ENCODE results near the gene EDEM1. TPM values are rescaled to one million over a fixed set of nuclear protein-coding genes. Genes with fewer than 3 reads are reported as not detected.
"Not testable (repeated sequence)": the region's sequence is repeated elsewhere in the genome, so short reads cannot be mapped to it uniquely, and the experiment has no call there.

EDEM1 gene
- total and polyA plus RNA-seq, 10 of the 15 experiments (the other 5 are each of a cell fraction or from before 2014, with no cell fraction given) = 18.9 to 138 (median 57.5) TPM

DNA sequence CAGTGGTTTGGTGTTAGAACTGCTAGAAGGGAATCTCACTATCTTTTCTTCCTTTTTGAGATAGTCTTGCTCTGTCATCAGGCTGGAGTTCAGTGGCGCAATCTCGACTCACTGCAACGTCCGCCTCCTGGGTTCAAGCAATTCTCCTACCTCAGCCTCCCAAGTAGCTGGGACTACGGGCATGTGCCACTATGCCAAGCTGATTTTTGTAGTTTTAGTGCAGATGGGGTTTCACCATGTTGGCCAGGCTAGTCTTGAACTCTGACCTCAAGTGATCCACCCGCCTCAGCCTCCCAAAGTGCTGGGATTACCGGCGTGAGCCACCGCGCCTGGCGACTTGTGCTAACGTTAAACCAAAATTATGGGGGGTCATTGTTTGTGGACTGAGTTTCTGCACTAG is 3.8 kb upstream of the EDEM1 start:
- H3K4me3 ChIP-seq; DNase-seq (ENCODE audit: low read depth, low spot score); H3K9me3 ChIP-seq (replicated peaks; ENCODE audit: control insufficient read depth, insufficient read depth, low read length); H3K27ac ChIP-seq (ENCODE audit: control insufficient read depth, insufficient read depth); H3K27me3 ChIP-seq (replicated peaks in 1 of 2; ENCODE audit: control insufficient read depth in 2 of 2, insufficient read depth in 2 of 2, low read length in 1 of 2); H4K20me1 ChIP-seq (ENCODE audit: control insufficient read depth, insufficient read depth); FAIRE-seq; in situ Hi-C loops (cut with MboI); H3K9ac ChIP-seq (ENCODE audit: control insufficient read depth, insufficient read depth, low read length); ATAC-seq; BruUV-seq (replicated peaks); H3K36me3 ChIP-seq (ENCODE audit: control insufficient read depth in 2 of 2, insufficient read depth in 2 of 2, low read length in 1 of 2); H2AFZ ChIP-seq (ENCODE audit: control insufficient read depth, low read depth, low read length); intact Hi-C loops (cut with micrococcal nuclease; ENCODE audit: unreplicated experiment): not testable (repeated sequence)
- peaks cover 42% of the 10 kb centered on the region for H3K4me1 ChIP-seq (ENCODE audit: control insufficient read depth, insufficient read depth, low read length)
- H3K4me2 ChIP-seq (ENCODE audit: control insufficient read depth, insufficient read depth) = peak overlapping the region; percentile 3; the same call in 1 of the 2 replicates
- ChIA-PET POLR2A (interaction anchor here (0.8 to 4.8 kb wide), 6 partner anchors 10 to 22 kb away, joined by 3 to 36 read pairs (median 10); no protein-coding TSS in a partner anchor), RAD21 (ENCODE audit: unreplicated experiment) (interaction anchor here (1.1 to 4.5 kb wide), 6 partner anchors 9 to 47 kb away, joined by 3 to 45 read pairs (median 7); no protein-coding TSS in a partner anchor), CTCF (interaction anchor here (2.9 to 18.8 kb wide), 3 partner anchors 12 to 45 kb away, joined by 9 to 163 read pairs (median 63); no protein-coding TSS in a partner anchor), SMC1A (ENCODE audit: uncharacterized antibody, unreplicated experiment) (interaction anchor here (1.4 to 20.1 kb wide), 9 partner anchors 12 to 60 kb away, joined by 4 to 284 read pairs (median 22); no protein-coding TSS in a partner anchor)
- 98% methylated on average over 12 of the region's 12 CpGs for WGBS (ENCODE audit: insufficient coverage, insufficient replicate concordance, low lambda C conversion rate, missing lambda C conversion rate)
- TF ChIP-seq, protein P1, sequence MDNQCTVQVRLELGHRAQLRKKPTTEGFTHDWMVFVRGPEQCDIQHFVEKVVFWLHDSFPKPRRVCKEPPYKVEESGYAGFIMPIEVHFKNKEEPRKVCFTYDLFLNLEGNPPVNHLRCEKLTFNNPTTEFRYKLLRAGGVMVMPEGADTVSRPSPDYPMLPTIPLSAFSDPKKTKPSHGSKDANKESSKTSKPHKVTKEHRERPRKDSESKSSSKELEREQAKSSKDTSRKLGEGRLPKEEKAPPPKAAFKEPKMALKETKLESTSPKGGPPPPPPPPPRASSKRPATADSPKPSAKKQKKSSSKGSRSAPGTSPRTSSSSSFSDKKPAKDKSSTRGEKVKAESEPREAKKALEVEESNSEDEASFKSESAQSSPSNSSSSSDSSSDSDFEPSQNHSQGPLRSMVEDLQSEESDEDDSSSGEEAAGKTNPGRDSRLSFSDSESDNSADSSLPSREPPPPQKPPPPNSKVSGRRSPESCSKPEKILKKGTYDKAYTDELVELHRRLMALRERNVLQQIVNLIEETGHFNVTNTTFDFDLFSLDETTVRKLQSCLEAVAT (IDR thresholded peaks at IDR 0.05) = peak; percentile 77
- peaks cover 32% of the 10 kb centered on the region for H3K79me2 ChIP-seq (ENCODE audit: control insufficient read depth, insufficient read depth, low read length)

DNA sequence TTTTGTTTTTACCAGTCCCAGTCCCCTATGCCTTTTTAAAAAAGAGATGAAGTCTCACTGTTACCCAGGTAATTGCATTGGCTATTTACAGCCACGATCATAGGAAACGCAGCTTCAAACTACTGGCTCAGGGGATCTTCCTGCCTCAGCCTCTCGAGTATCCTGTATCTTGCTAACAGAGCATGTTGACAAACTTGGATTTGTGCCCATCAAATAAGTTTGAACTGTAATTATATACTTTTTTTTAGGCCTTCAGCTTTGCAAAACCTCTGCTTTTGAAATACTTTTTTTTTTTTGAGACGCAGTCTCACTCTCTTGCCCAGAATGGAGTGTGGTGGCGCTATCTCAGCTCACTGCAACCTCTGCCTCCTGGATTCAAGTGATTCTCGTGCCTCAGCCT is 3.0 kb upstream of the EDEM1 start:
- ChIA-PET SMC1A (ENCODE audit: uncharacterized antibody, unreplicated experiment) (interaction anchor here (0.6 to 20.1 kb wide), 8 partner anchors 11 to 133 kb away, joined by 3 to 284 read pairs (median 18); partner anchors contain the start of gene ARL8B), CTCF (interaction anchor here (0.9 to 18.8 kb wide), 5 partner anchors 11 to 114 kb away, joined by 3 to 163 read pairs (median 9); no protein-coding TSS in a partner anchor), POLR2A (interaction anchor here (0.8 to 5.5 kb wide), 6 partner anchors 7 to 23 kb away, joined by 3 to 36 read pairs (median 10); no protein-coding TSS in a partner anchor), RAD21 (ENCODE audit: unreplicated experiment) (interaction anchor here (0.7 to 4.5 kb wide), 7 partner anchors 12 to 473 kb away, joined by 3 to 45 read pairs (median 4); no protein-coding TSS in a partner anchor)
- Histone ChIP-seq H3K27me3 (replicated peaks in 1 of 2; ENCODE audit: control insufficient read depth in 2 of 2, insufficient read depth in 2 of 2, low read length in 1 of 2) (no peaks in the 10 kb centered on the region), H3K36me3 (ENCODE audit: control insufficient read depth in 2 of 2, insufficient read depth in 2 of 2, low read length in 1 of 2) (no peaks in the 10 kb centered on the region), H3K79me2 (ENCODE audit: control insufficient read depth, insufficient read depth, low read length) (peaks cover 40% of the 10 kb centered on the region), H3K4me2 (ENCODE audit: control insufficient read depth, insufficient read depth) (peak overlapping the region; percentile 81; the same call in 1 of the 2 replicates), H4K20me1 (ENCODE audit: control insufficient read depth, insufficient read depth) (no peaks in the 10 kb centered on the region), H3K9me3 (replicated peaks; ENCODE audit: control insufficient read depth, insufficient read depth, low read length) (no peaks in the 10 kb centered on the region), H3K4me3 (no peak overlapping the region), H3K4me1 (ENCODE audit: control insufficient read depth, insufficient read depth, low read length) (peaks cover 42% of the 10 kb centered on the region), H2AFZ (ENCODE audit: control insufficient read depth, low read depth, low read length) (no peak overlapping the region), H3K27ac (ENCODE audit: control insufficient read depth, insufficient read depth) (peak overlapping the region; percentile 27), H3K9ac (ENCODE audit: control insufficient read depth, insufficient read depth, low read length) (no peak overlapping the region)
- TF ChIP-seq RFX5 (IDR thresholded peaks at IDR 0.05; ENCODE audit: low read depth, low read length) (no peak), CHD2 (IDR thresholded peaks at IDR 0.05; ENCODE audit: borderline replicate concordance, low read depth, low read length) (no peak), GATAD2B (conservative IDR thresholded peaks at IDR 0.05; ENCODE audit: low read depth) (no peak), STAT3 (IDR thresholded peaks at IDR 0.05; ENCODE audit: low read depth, low read length) (no peak), IRF4 (IDR thresholded peaks at IDR 0.05; ENCODE audit: low read depth, low read length) (no peak), BMI1 (IDR thresholded peaks at IDR 0.05; ENCODE audit: borderline replicate concordance) (no peak), CBFB (IDR thresholded peaks at IDR 0.05; ENCODE audit: low read depth) (no peak), SREBF2 (IDR thresholded peaks at IDR 0.05; ENCODE audit: low read length) (no peak), ETV6 (conservative IDR thresholded peaks at IDR 0.05 in 1 of 2, IDR thresholded peaks at IDR 0.05 in 1 of 2; ENCODE audit: borderline replicate concordance in 1 of 2, low read depth in 1 of 2) (no peak)
- ATAC-seq (no peak), DNase-seq (ENCODE audit: low read depth, low spot score) (no peak), FAIRE-seq (no peak)
- in situ Hi-C loops (cut with MboI) (no loop called here), intact Hi-C loops (cut with micrococcal nuclease; ENCODE audit: unreplicated experiment) (no loop called here)
- WGBS (ENCODE audit: insufficient coverage, insufficient replicate concordance, low lambda C conversion rate, missing lambda C conversion rate) = 81% methylated on average over 6 of the region's 6 CpGs
- BruUV-seq (replicated peaks) = no TSS peak

All from GM12878 (cell line).